ENCODE results near the gene ST3GAL6. TPM values are rescaled to one million over a fixed set of nuclear protein-coding genes. Genes with fewer than 3 reads are reported as not detected.

Gene ST3GAL6
- total and polyA plus RNA-seq, 2 of the 4 experiments (the other 2 are of a cell fraction), result 0.36 to 0.99 TPM

GRCh38 chr3:98722389-98722788, 40.8 kb upstream of the ST3GAL6 start:
- Histone ChIP-seq H3K4me1 (ENCODE audit: control insufficient read depth, insufficient read depth, low read length) (peaks cover 3% of the 10 kb centered on the region; the same call in 1 of the 2 replicates), H4K20me1 (ENCODE audit: insufficient read depth, low read length) (no peaks in the 10 kb centered on the region), H3K4ac (ENCODE audit: low read depth, low read length) (no peak overlapping the region), H4K8ac (ENCODE audit: low read depth in 2 of 2, low read length in 2 of 2) (no peak overlapping the region), H4K5ac (ENCODE audit: low read depth, low read length) (no peak overlapping the region), H3K4me3 (ENCODE audit: insufficient read depth, low read depth, low read length) (no peak overlapping the region), H3K9me1 (ENCODE audit: insufficient read depth, low read length) (peaks cover 3% of the 10 kb centered on the region; the same call in 1 of the 2 replicates), H3K56ac (ENCODE audit: extremely low read depth, insufficient read depth, low read length) (no peak overlapping the region), H2AK9ac (replicated peaks; ENCODE audit: low read depth, low read length, poor library complexity) (no peak overlapping the region), H3K4me2 (ENCODE audit: low read depth, low read length) (no peak overlapping the region), H3K18ac (ENCODE audit: low read depth, low read length) (no peak overlapping the region), H3K27me3 (ENCODE audit: control insufficient read depth, insufficient read depth, low read length) (no peaks in the 10 kb centered on the region), H3K9ac (ENCODE audit: low read depth, low read length) (no peak overlapping the region), H2AK5ac (ENCODE audit: low read depth, low read length) (no peak overlapping the region), H2BK120ac (ENCODE audit: low read depth, low read length) (no peak overlapping the region), H3K27ac (ENCODE audit: insufficient read depth, low read length) (no peak overlapping the region), H4K91ac (ENCODE audit: insufficient read depth, low read depth, low read length) (no peak overlapping the region), H3K36me3 (ENCODE audit: control insufficient read depth, insufficient read depth, low read length) (no peaks in the 10 kb centered on the region), H3K9me3 (ENCODE audit: control insufficient read depth, insufficient read depth, low read length) (no peaks in the 10 kb centered on the region), H3K79me1 (ENCODE audit: low read depth in 1 of 2, low read length in 2 of 2) (no peaks in the 10 kb centered on the region), H3K23ac (ENCODE audit: low read depth, low read length) (no peak overlapping the region), H2BK20ac (ENCODE audit: low read depth, low read length) (no peak overlapping the region), H2AFZ (replicated peaks; ENCODE audit: low read length, poor library complexity) (no peak overlapping the region), H3K14ac (replicated peaks; ENCODE audit: low read depth, low read length) (no peak overlapping the region), H2BK5ac (ENCODE audit: low read depth, low read length, poor library complexity, severe bottlenecking) (no peak overlapping the region), H2BK15ac (ENCODE audit: low read depth, low read length) (no peak overlapping the region)
- ChIA-PET CTCF (no interaction called here), POLR2A (ENCODE audit: unreplicated experiment) (no interaction called here)
- WGBS, 2 experiments (ENCODE audit: extremely low coverage in 2 of 2, insufficient read length in 1 of 2), result no CpG with 5 or more reads among the region's 4 CpGs
- no TSS peak for BruUV-seq (replicated peaks)
- intact Hi-C loops (cut with micrococcal nuclease) (no loop called here), in situ Hi-C loops (cut with MboI; ENCODE audit: low sequenced_read_pairs) (no loop called here), dilution Hi-C loops (cut with HindIII; ENCODE audit: low sequenced_read_pairs, unreplicated experiment) (no loop called here)
- ATAC-seq (ENCODE audit: low read depth) (no peak), DNase-seq (no peak)
- no peak for TF ChIP-seq MXI1 (IDR thresholded peaks at IDR 0.05; ENCODE audit: borderline replicate concordance, low read depth, low read length)
- no peak for TF ChIP-seq RFX5 (IDR thresholded peaks at IDR 0.05; ENCODE audit: low read depth, low read length)
- TF ChIP-seq BHLHE40 (IDR thresholded peaks at IDR 0.05; ENCODE audit: low read depth, low read length), result no peak
- TF ChIP-seq MAFK (IDR thresholded peaks at IDR 0.05; ENCODE audit: low read depth, low read length), result no peak

Data from IMR-90 (cell line).